Measurements from ENCODE around the gene ING5. TPM values are rescaled to one million over a fixed set of nuclear protein-coding genes. Genes with fewer than 3 reads are reported as not detected.

Gene ING5
- total RNA-seq, 4 donors from 2014 or later: 24.2 to 33.0 (median 26.4) TPM

GRCh38 chr2:241772063-241772499, 70.2 kb downstream of the ING5 start:
- no peak for DNase-seq (ENCODE audit: low spot score)
- no peak for TF ChIP-seq CTCF (IDR thresholded peaks at IDR 0.05)
- no peak for ATAC-seq (ENCODE audit: low FRiP score)

GRCh38 chr2:241773511-241774418, 71.9 kb downstream of the ING5 start:
- DNase-seq (ENCODE audit: low spot score) (no peak), ATAC-seq (ENCODE audit: low FRiP score) (no peak)
- no peak for TF ChIP-seq CTCF (IDR thresholded peaks at IDR 0.05)

GRCh38 chr2:241774419-241775222, 72.8 kb downstream of the ING5 start:
- ATAC-seq (ENCODE audit: low FRiP score): peak; percentile 51
- peak; percentile 57 for DNase-seq (ENCODE audit: low spot score)
- TF ChIP-seq CTCF (IDR thresholded peaks at IDR 0.05): no peak

- TF ChIP-seq CTCF (IDR thresholded peaks at IDR 0.05): no peak
- ATAC-seq (ENCODE audit: low FRiP score) (peak; percentile 65), DNase-seq (ENCODE audit: low spot score) (no peak)
Measured at GRCh38 chr2:241775223-241776177, 73.7 kb downstream of the ING5 start.

GRCh38 chr2:241776336-241777169, 74.7 kb downstream of the ING5 start, which contains the start of gene GAL3ST2:
Gene GAL3ST2 (plus strand): TSS chr2:241776822. CDS start chr2:241776956, 134 bp downstream.
- DNase-seq (ENCODE audit: low spot score) (no peak), ATAC-seq (ENCODE audit: low FRiP score) (no peak)
- TF ChIP-seq CTCF (IDR thresholded peaks at IDR 0.05): no peak
